ENCODE measurements around the gene F7.

The F7 gene

DNA sequence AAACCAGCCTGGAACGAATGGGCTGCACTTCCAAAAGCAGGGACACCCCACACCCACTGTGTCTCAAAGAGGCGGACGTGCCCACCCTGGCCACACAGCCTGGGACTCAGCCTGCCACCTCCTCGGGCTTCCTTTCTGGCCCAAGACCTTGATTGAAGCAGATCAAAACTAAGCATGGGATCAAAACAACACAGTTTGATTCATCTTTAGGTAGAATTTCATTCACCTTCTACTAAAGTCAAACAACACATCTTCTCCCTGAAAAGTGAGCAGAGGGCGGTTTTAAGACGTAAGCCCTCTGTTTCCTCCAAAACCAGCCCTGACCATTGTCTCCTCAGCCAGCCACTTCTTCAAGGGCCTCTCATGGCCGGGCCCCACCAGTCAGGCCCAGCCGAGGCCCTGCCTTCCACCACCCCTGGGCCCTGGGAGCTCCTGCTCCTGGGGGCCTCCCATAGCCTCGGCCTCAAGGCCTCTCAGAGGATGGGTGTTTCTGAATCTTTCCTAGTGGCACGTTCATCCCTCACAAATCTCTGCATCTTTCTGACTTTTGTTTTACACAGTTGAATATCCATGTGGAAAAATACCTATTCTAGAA lies 10.7 kb downstream of the F7 start:
- DNase-seq (ENCODE audit: extremely low read depth in 1 of 2, low read depth in 1 of 2): no peak

DNA sequence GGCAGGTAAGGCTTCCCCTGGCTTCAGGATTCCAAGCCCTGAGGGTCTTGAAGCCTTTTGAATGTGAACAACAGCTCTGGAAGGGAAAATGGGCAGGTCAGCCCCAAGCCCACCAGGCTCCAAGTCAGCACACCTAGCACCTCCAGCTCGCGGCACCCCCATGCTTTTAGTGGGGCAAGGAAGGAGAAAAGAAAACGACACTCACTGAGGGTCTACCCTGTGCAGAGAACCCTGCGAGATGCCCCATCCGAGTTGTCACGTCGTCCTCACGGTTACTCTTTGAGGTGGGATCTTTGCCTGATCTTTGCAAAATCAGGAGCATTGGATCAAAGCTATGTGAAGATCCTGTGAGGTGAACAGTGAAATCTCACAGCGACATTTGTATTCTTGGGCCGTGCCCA lies 11.3 kb downstream of the F7 start:
- no peak for DNase-seq (ENCODE audit: extremely low read depth in 1 of 2, low read depth in 1 of 2)

DNA sequence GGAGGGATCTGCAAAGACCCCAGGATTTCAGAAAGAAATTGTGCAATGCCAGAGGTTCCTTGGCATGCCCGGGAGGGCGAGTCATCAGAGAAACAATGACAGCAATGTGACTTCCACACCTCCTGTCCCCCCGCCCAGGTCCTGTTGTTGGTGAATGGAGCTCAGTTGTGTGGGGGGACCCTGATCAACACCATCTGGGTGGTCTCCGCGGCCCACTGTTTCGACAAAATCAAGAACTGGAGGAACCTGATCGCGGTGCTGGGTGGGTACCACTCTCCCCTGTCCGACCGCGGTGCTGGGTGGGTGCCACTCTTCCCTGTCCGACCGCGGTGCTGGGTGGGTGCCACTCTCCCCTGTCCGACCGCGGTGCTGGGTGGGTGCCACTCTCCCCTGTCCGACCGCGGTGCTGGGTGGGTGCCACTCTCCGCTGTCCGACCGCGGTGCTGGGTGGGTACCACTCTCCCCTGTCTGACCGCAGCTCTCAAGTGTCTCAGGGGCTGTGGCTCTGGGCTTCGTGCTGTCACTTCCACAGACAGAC lies 11.8 kb downstream of the F7 start:
- no peak for DNase-seq (ENCODE audit: extremely low read depth in 1 of 2, low read depth in 1 of 2)

DNA sequence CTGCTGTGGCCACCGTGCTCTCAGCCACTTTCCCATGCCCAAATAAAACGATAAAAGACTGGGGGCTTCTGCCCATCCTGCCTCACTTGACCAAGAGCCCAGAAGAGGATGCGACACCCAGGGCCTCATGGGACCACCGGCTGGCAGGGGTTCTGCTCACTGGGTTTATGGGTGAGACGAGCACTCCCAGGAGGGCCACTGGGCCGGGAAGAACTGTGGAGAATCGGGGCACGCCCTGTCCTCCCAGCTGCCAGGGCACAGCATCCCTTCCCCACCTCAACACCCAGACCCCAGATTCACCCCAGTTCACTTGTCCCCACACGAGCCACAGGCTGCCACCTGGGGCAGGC lies 12.3 kb downstream of the F7 start:
- DNase-seq (ENCODE audit: extremely low read depth in 1 of 2, low read depth in 1 of 2): no peak

DNA sequence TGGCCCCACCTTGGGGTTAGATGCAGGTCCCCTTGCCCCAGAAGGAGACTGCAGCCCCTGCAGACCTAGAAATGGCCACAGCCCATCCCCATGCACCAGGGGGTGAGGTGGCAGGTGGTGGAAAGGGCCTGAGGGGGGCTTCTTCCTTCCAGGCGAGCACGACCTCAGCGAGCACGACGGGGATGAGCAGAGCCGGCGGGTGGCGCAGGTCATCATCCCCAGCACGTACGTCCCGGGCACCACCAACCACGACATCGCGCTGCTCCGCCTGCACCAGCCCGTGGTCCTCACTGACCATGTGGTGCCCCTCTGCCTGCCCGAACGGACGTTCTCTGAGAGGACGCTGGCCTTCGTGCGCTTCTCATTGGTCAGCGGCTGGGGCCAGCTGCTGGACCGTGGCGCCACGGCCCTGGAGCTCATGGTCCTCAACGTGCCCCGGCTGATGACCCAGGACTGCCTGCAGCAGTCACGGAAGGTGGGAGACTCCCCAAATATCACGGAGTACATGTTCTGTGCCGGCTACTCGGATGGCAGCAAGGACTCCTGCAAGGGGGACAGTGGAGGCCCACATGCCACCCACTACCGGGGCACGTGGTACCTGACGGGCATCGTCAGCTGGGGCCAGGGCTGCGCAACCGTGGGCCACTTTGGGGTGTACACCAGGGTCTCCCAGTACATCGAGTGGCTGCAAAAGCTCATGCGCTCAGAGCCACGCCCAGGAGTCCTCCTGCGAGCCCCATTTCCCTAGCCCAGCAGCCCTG lies 12.8 kb downstream of the F7 start:
- no peak for DNase-seq (ENCODE audit: extremely low read depth in 1 of 2, low read depth in 1 of 2)

DNA sequence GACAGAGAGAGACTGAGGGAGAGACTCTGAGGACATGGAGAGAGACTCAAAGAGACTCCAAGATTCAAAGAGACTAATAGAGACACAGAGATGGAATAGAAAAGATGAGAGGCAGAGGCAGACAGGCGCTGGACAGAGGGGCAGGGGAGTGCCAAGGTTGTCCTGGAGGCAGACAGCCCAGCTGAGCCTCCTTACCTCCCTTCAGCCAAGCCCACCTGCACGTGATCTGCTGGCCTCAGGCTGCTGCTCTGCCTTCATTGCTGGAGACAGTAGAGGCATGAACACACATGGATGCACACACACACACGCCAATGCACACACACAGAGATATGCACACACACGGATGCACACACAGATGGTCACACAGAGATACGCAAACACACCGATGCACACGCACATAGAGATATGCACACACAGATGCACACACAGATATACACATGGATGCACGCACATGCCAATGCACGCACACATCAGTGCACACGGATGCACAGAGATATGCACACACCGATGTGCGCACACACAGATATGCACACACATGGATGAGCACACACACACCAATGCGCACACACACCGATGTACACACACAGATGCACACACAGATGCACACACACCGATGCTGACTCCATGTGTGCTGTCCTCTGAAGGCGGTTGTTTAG lies 13.7 kb downstream of the F7 start:
- DNase-seq (ENCODE audit: extremely low read depth in 1 of 2, low read depth in 1 of 2): no peak

DNA sequence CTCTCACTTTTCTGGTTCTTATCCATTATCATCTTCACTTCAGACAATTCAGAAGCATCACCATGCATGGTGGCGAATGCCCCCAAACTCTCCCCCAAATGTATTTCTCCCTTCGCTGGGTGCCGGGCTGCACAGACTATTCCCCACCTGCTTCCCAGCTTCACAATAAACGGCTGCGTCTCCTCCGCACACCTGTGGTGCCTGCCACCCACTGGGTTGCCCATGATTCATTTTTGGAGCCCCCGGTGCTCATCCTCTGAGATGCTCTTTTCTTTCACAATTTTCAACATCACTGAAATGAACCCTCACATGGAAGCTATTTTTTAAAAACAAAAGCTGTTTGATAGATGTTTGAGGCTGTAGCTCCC lies 14.2 kb downstream of the F7 start:
- no peak for DNase-seq (ENCODE audit: extremely low read depth in 1 of 2, low read depth in 1 of 2)

DNA sequence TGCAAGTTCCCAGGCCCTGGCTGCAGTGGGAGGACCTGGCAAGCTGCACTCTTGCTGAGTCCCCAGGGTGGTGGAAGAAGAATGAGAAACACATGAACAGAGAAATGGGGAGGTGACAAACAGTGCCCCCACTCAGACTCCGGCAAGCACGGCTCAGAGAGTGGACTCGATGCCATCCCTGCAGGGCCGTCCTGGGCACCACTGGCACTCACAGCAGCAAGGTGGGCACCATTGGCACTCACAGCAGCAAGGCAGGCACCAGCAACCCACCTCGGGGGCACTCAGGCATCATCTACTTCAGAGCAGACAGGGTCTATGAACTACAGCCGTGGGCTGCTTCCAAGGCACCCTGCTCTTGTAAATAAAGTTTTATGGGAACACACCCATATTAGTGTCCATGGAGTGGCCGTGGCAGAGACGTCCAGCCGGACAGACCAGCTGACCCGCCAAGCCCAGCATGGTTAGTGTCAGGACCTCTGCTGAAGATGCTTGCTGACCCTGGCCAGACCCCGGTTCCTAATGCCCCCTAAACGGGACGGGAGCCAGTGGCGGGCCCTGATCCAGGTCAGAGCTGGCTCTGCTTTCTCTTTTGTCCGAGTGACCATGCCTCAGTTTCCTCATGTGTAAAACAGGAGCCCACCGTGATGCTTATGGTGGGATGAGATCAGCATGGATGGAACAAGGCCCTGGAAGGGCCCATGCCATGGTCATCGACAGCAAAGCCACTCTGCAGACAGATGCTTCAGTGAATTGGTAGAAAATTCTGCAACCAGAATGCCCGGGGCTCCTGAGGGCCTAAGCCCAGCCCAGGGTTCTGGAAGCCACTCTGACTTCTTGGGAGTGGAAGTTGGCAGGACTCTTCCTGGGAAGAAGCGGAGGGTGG lies 14.9 kb downstream of the F7 start:
- no peak for DNase-seq (ENCODE audit: extremely low read depth in 1 of 2, low read depth in 1 of 2)

DNA sequence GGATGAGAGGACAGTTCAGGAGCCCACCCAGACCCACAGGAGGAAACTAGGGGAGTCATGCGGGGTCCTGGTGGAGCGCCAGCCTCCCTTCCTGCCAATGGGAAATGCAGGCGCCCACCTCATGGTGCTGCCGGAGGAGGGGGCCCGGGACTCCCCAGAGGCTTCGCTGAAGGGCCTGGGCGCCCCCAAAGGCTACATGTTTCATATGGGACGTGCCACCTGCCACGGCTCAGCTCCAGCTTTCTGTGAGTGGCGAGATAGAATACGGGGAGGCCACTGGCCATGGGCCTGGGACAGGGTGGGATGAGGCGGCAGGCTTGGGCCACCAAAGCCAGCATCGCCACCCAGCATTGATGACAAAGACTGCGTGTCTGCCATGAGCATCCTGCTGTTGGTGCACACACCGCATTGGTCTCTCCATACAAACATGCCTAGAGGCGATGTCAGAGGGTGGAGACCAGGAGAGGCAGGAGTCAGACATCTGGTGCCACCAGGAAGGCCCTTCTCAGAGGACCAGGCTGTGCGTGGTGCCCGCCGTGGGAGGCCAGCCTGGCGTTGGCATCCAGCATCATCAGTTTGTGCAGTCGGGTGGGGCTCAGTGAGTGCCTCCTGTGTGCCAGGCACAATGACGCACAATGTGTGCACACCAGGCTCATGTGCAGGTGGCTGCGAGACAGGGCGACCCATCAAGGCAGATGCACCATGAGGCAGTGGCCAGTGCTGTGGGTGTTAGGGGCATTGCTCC lies 15.8 kb downstream of the F7 start:
- no peak for DNase-seq (ENCODE audit: extremely low read depth in 1 of 2, low read depth in 1 of 2)

DNA sequence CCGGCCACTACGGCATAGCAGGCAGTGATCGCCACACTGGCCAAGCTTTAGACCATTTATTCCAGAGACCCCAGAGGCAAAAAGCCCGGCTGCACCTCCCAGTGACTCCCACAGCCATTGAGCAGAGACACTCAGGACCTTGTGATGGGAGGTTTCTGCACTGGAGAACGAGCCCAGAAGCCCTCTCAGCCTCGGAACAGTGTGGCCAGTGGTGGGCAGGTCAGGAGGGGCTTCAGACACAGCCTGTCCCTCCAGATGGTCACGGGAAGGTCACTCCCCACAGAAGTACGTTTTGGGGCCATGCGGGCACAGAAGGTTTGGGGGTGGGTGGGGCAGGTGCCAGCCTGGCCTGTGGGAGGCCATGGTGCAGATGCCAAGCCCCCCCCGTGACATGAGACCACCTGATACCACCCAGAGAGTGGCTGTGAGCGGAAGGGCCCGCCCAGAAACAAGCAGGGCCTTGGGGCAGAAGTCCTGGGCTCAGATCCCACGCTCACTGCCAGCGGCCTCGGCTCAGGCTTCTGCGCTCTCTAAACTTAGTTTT lies 16.4 kb downstream of the F7 start:
- DNase-seq (ENCODE audit: extremely low read depth in 1 of 2, low read depth in 1 of 2): no peak

DNA sequence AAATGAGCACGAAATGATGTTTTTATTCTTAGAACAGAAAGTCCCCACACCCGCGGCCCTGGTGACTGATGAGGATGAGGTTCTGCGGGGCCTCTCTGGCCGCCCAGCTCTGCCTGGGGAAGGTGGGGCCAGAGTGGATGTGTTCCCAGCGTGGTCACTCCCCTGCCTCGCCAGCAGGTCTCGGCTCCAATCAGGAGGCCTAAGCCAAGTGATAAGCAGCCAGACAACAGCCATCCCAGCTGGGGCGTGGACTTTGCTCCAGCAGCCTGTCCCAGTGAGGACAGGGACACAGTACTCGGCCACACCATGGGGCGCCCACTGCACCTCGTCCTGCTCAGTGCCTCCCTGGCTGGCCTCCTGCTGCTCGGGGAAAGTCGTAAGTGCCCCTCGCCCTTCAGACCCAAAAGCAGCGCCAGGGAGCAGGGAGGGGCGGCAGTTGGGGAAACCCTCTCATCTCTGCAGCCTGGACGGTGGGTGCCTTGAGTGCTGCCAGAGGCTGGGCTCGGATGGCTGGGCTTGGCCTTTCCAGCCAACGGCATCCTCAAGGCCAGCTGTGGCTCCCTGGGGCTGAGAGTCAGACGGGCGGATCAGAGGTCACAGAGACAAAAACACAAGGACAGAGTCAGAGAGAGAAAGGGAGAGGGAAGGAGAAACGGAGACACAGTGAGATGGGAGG lies 17.1 kb downstream of the F7 start, which contains the start of gene F10:
Gene F10, plus strand, starts transcription at position 250 of the 676 bp plus-strand sequence. Its CDS starts 57 bp downstream, at position 307.
- no peak for DNase-seq (ENCODE audit: extremely low read depth in 1 of 2, low read depth in 1 of 2)

DNA sequence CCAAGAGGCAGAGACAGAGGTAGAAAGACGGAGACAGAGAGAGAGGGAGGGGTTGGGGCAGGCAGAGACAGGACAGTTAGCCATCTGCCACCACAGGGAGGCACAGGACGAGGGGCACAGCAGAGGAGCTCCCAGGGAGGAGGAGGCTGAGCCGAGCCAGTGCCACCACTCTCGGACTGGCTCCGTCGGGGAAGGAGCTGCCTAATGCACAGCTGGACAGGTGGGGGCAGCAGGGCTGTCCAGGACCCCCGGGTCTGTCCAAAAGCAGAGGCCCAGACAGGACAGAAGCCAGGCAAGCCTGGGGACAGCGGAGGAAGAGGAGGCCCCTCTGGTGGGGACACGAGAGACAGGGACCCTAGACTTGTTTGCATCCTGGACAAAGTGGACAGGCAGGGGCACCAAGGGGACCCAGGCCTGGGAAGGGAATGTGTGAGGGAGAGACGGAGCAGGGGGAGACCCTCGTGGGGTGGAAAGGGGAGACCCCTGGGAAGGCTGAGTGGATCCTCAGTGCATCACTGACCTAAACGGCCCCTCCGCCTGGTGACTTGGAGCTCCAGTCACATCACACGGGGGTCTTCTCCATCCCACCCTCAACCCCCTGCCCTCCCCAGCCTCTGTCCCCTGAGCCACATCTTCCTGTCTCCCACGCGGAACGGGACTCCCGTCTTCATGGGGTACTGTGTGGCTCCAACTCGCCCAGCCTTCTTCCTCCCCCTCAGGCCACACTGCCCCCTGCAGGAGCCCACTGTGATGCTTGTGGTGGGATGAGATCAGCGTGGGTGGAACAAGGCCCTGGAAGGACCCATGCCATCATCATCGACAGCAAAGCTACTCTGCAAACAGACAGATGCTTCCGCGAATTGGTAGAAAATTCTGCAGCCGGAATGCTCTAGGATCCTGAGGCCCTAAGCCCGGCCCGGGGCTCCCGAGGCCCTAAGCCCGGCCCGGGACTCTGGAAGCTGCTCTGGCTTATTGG lies 17.9 kb downstream of the F7 start:
- DNase-seq (ENCODE audit: extremely low read depth in 1 of 2, low read depth in 1 of 2): no peak

DNA sequence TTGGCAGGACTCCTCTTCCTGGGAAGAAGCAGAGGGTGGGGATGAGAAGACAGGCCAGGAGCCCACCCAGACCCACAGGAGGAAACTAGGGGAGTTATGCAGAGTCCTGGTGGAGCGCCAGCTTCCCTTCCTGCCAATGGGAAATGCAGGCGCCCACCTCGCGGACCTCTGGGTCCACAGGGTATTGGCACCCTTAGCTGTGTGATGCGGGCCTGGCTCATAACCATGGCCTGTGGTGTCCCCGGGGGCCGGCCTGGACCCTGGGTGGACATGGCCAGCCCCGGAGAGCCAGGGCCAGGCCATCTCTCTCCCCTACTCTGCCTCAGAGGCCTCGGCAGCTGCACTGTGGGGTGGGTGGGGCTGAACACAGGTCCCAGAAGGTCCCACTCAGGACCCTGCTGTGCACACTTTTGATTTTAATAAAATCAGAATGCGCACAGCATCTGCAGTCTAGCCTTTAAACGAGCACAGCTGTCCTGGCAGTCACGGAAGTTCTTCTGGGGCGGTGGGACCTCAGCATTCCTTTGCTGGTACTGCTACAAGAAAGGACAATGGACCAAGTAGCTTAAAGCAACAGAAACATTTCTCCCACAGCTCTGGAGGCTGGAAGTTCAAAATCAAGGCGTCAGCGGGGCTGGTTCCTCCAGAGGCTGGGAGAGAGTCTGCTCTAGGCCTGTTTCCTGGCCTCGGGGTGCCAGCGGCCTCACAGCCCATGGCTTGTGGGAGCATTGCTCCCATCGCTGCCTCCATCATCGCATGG lies 18.8 kb downstream of the F7 start:
- DNase-seq (ENCODE audit: extremely low read depth in 1 of 2, low read depth in 1 of 2): no peak

DNA sequence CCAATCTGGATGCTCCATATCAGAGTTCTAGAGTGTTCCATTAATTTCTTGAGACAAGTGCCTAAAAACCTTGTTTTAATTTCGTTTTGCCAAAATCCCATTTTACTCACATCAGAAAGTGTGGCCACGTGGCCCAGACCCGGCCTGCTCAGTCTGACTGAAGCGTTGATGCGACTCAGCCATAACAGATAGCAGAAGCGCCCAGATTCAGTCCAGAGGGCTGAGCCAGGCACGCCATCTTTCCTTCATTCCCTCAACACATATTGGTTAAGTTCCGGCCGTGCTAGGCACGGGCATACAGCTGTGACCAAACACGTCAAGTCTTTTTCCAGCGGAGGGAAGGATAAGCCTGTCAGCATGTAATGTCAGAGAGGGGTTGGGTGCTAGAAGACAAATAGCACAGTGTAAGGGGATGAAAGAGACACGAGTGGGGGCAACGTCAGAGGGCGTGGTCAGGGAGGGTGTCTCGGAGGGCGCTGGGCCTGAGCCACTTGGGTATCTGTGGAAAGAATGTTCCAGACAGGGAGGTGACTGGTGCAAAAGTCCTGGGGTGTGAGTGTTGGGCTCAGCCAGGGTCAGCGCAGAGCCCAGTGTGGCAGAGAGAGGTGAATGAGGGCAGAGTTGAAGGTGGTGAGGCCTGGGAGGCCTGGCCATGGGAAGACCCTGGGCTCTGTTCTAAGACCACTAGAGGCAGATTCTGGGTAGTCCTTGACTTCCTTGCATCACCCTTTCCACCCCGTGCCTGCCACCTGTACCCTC lies 20.1 kb downstream of the F7 start:
- DNase-seq (ENCODE audit: extremely low read depth in 1 of 2, low read depth in 1 of 2): no peak

DNA sequence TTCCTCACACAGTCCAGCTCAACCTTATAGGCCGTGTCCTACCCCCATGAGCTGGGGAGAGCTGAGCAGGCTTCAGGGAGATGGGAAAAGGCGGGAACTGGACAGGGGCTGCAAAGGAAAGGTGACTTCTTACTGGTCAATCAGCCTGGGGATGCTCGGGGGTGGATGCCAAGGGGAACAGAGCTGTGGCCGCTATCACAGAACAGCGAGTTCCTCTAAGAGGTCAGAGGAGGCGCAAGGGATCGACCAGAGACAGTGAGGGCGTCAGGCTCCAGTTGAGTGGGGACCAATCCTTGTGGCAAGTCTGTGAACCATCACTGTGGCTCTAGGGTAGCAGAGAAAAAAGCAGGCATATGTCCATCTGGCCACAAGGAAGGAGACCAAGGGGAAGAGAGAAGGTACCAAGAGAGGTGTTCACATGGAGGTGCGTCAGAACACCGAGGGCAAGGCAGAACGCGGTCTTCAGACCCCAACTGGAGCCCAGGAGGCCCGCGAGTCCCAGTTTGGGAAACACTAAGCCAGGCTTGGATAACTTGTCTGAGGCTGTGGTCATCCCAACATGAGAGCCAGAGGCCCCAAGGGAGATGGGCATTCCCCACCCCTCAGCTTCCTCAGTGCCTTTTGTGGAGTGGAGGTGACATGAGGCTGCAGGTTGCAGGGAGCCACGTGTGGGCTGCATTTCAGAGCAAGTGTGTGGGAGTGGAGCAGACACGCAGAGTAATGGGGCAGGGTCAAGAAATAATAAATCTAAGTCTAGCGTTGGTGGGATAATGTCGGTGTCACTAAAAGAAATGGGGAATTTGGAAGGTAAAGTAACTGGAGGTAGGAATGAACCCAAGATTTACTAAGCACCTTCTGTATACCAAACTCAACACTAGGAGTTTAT lies 20.9 kb downstream of the F7 start:
- no peak for DNase-seq (ENCODE audit: extremely low read depth in 1 of 2, low read depth in 1 of 2)

DNA sequence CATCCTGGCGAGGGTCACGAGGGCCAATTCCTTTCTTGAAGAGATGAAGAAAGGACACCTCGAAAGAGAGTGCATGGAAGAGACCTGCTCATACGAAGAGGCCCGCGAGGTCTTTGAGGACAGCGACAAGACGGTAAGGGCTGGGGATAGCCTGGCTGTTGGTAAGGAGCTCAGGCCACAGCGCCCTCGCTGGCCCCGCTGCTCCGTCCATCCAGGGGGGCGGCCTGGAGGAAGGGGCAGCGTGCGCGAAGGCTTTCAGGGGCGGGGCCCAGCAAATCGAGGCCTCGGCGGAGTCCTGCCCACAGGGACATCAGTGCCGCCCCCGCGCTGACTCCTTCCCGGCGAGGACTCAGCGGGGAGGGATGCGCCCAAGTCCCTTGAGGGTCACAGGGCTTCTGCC lies 23.9 kb downstream of the F7 start:
- no peak for DNase-seq (ENCODE audit: extremely low read depth in 1 of 2, low read depth in 1 of 2)

All from stimulated activated CD8-positive, alpha-beta memory T cell treated with anti-CD3 and anti-CD28 coated beads, Interleukin-7, amount 100 ng/mL, for 48 hours (primary cell).